ENCODE results near the gene TBC1D14.
"Not testable (repeated sequence)": the region's sequence is repeated elsewhere in the genome, so short reads cannot be mapped to it uniquely, and the experiment has no call there.

The TBC1D14 gene

GRCh38 chr4:6894086-6894478 lies 15.5 kb upstream of the TBC1D14 start:
- H3K36me3 ChIP-seq (replicated peaks): no peaks in the 10 kb centered on the region
- peaks cover 4% of the 10 kb centered on the region for H3K9me3 ChIP-seq
- H3K4me3 ChIP-seq: no peak overlapping the region
- DNase-seq (ENCODE audit: low spot score in 2 of 2): no peak
- peaks cover 13% of the 10 kb centered on the region for H3K4me1 ChIP-seq
- H3K27me3 ChIP-seq (ENCODE audit: low read depth): no peaks in the 10 kb centered on the region
- in situ Hi-C loops (cut with MboI; ENCODE audit: low sequenced_read_pairs): no loop called here

GRCh38 chr4:6894528-6895498 lies 14.8 kb upstream of the TBC1D14 start:
- no peaks in the 10 kb centered on the region for H3K36me3 ChIP-seq (replicated peaks)
- H3K4me3 ChIP-seq: no peak overlapping the region
- peaks cover 13% of the 10 kb centered on the region for H3K4me1 ChIP-seq
- H3K9me3 ChIP-seq: peaks cover 4% of the 10 kb centered on the region
- in situ Hi-C loops (cut with MboI; ENCODE audit: low sequenced_read_pairs): no loop called here
- no peak for DNase-seq (ENCODE audit: low spot score in 2 of 2)
- H3K27me3 ChIP-seq (ENCODE audit: low read depth): no peaks in the 10 kb centered on the region

- Histone ChIP-seq H3K4me1 (peaks cover 13% of the 10 kb centered on the region), H3K9me3 (no peaks in the 10 kb centered on the region), H3K4me3 (no peak overlapping the region), H3K27me3 (ENCODE audit: low read depth) (no peaks in the 10 kb centered on the region), H3K36me3 (replicated peaks) (no peaks in the 10 kb centered on the region)
- DNase-seq (ENCODE audit: low spot score in 2 of 2): peak; percentile 13 to 45
- in situ Hi-C loops (cut with MboI; ENCODE audit: low sequenced_read_pairs): no loop called here
Measured at GRCh38 chr4:6896035-6896434, 13.6 kb upstream of the TBC1D14 start.

- DNase-seq (ENCODE audit: low spot score in 2 of 2): no peak
- in situ Hi-C loops (cut with MboI; ENCODE audit: low sequenced_read_pairs): no loop called here
- H3K27me3 ChIP-seq (ENCODE audit: low read depth): no peaks in the 10 kb centered on the region
- H3K4me1 ChIP-seq: peaks cover 5% of the 10 kb centered on the region
- no peak overlapping the region for H3K4me3 ChIP-seq
- no peaks in the 10 kb centered on the region for H3K9me3 ChIP-seq
- H3K36me3 ChIP-seq (replicated peaks): no peaks in the 10 kb centered on the region
Measured at GRCh38 chr4:6898763-6899162, 10.9 kb upstream of the TBC1D14 start.

GRCh38 chr4:6900181-6900812 lies 9.3 kb upstream of the TBC1D14 start:
- no peaks in the 10 kb centered on the region for H3K27me3 ChIP-seq (ENCODE audit: low read depth)

GRCh38 chr4:6900956-6901355 lies 8.7 kb upstream of the TBC1D14 start:
- H3K9me3 ChIP-seq: no peaks in the 10 kb centered on the region

More at GRCh38 chr4:6900181-6900812, 9.3 kb upstream of the TBC1D14 start:
- H3K4me1 ChIP-seq: peaks cover 5% of the 10 kb centered on the region
- in situ Hi-C loops (cut with MboI; ENCODE audit: low sequenced_read_pairs): no loop called here
- H3K36me3 ChIP-seq (replicated peaks): no peaks in the 10 kb centered on the region
- no peak overlapping the region for H3K4me3 ChIP-seq
- no peaks in the 10 kb centered on the region for H3K9me3 ChIP-seq
- no peak for DNase-seq (ENCODE audit: low spot score in 2 of 2)

GRCh38 chr4:6901669-6902317 lies 7.8 kb upstream of the TBC1D14 start:
- DNase-seq (ENCODE audit: low spot score in 2 of 2): no peak
- in situ Hi-C loops (cut with MboI; ENCODE audit: low sequenced_read_pairs): no loop called here
- no peaks in the 10 kb centered on the region for H3K4me1 ChIP-seq
- no peak overlapping the region for H3K4me3 ChIP-seq
- no peaks in the 10 kb centered on the region for H3K36me3 ChIP-seq (replicated peaks)
- no peaks in the 10 kb centered on the region for H3K9me3 ChIP-seq
- H3K27me3 ChIP-seq (ENCODE audit: low read depth): no peaks in the 10 kb centered on the region

More at GRCh38 chr4:6900956-6901355, 8.7 kb upstream of the TBC1D14 start:
- in situ Hi-C loops (cut with MboI; ENCODE audit: low sequenced_read_pairs): no loop called here
- no peak for DNase-seq (ENCODE audit: low spot score in 2 of 2)
- H3K4me1 ChIP-seq: peaks cover 5% of the 10 kb centered on the region
- H3K27me3 ChIP-seq (ENCODE audit: low read depth): no peaks in the 10 kb centered on the region
- no peak overlapping the region for H3K4me3 ChIP-seq
- no peaks in the 10 kb centered on the region for H3K36me3 ChIP-seq (replicated peaks)

- no peak overlapping the region for H3K4me3 ChIP-seq
- no peaks in the 10 kb centered on the region for H3K9me3 ChIP-seq
- H3K27me3 ChIP-seq (ENCODE audit: low read depth): no peaks in the 10 kb centered on the region
- in situ Hi-C loops (cut with MboI; ENCODE audit: low sequenced_read_pairs): no loop called here
- no peak for DNase-seq (ENCODE audit: low spot score in 2 of 2)
- no peaks in the 10 kb centered on the region for H3K4me1 ChIP-seq
- no peaks in the 10 kb centered on the region for H3K36me3 ChIP-seq (replicated peaks)
Measured at GRCh38 chr4:6902318-6903042, 7.1 kb upstream of the TBC1D14 start.

GRCh38 chr4:6905516-6906445 lies 3.8 kb upstream of the TBC1D14 start:
- H3K9me3 ChIP-seq: no peaks in the 10 kb centered on the region
- H3K4me1 ChIP-seq: peaks cover 9% of the 10 kb centered on the region
- H3K4me3 ChIP-seq: no peak overlapping the region
- no peaks in the 10 kb centered on the region for H3K27me3 ChIP-seq (ENCODE audit: low read depth)
- in situ Hi-C loops (cut with MboI; ENCODE audit: low sequenced_read_pairs): no loop called here
- H3K36me3 ChIP-seq (replicated peaks): no peaks in the 10 kb centered on the region
- DNase-seq (ENCODE audit: low spot score in 2 of 2): no peak

GRCh38 chr4:6906486-6906885 lies 3.1 kb upstream of the TBC1D14 start:
- H3K27me3 ChIP-seq (ENCODE audit: low read depth); H3K4me3 ChIP-seq; H3K36me3 ChIP-seq (replicated peaks); H3K9me3 ChIP-seq; in situ Hi-C loops (cut with MboI; ENCODE audit: low sequenced_read_pairs); DNase-seq (ENCODE audit: low spot score in 2 of 2): not testable (repeated sequence)
- peaks cover 16% of the 10 kb centered on the region for H3K4me1 ChIP-seq

GRCh38 chr4:6907658-6908191 lies 1.9 kb upstream of the TBC1D14 start:
- Histone ChIP-seq H3K36me3 (replicated peaks) (no peaks in the 10 kb centered on the region), H3K27me3 (ENCODE audit: low read depth) (no peaks in the 10 kb centered on the region), H3K4me1 (peaks cover 16% of the 10 kb centered on the region), H3K9me3 (no peaks in the 10 kb centered on the region), H3K4me3 (no peak overlapping the region)
- in situ Hi-C loops (cut with MboI; ENCODE audit: low sequenced_read_pairs): no loop called here
- peak in 1 of 2 experiments; percentile 35 for DNase-seq (ENCODE audit: low spot score in 2 of 2)

- Histone ChIP-seq H3K36me3 (replicated peaks) (no peaks in the 10 kb centered on the region), H3K4me1 (peaks cover 16% of the 10 kb centered on the region), H3K9me3 (no peaks in the 10 kb centered on the region), H3K27me3 (ENCODE audit: low read depth) (no peaks in the 10 kb centered on the region), H3K4me3 (peak overlapping the region; percentile 94)
- DNase-seq (ENCODE audit: low spot score in 2 of 2): no peak
- in situ Hi-C loops (cut with MboI; ENCODE audit: low sequenced_read_pairs): no loop called here
Measured at GRCh38 chr4:6908432-6909112, 1.1 kb upstream of the TBC1D14 start.

Data from HAP-1 (cell line).